GM12878 (cell line): ENCODE measurements around the gene SELENOH. TPM values are rescaled to one million over a fixed set of nuclear protein-coding genes. Genes with fewer than 3 reads are reported as not detected.

Source experiments
- ATAC-seq: fragments of 200-7000 bp; cut with Tn5 transposase; 3 replicates; pipeline ENCODE4 v1.9.1; 2020; ENCODE audit warnings: mild to moderate bottlenecking, moderate library complexity
- BruUV-seq: library from RNA; stranded (reverse); fragments of 400-500 nt; replicated peaks from 2 replicates; lab custom pipeline; 2021; lab: Mats Ljungman, UMichigan
- CTCF ChIA-PET: fragments of 300-600 bp; sonication (Branson Sonifier 250); formaldehyde crosslinking; extraction: SDS; loops from one replicate; lab custom pipeline; 2021; ENCODE audit warnings: inconsistent platforms; lab: Yijun Ruan, JAX
- POLR2A ChIA-PET: fragments of 350-600 bp; formaldehyde crosslinking; extraction: SDS; loops from one replicate; lab custom pipeline; 2021; ENCODE audit warnings: inconsistent platforms; lab: Charles Lee
- RAD21 ChIA-PET: fragments of 300-600 bp; sonication (Branson Sonifier 250); formaldehyde crosslinking; loops from one replicate; lab custom pipeline; 2023; ENCODE audit warnings: antibody characterized with exemption; ENCODE audit not compliant: unreplicated experiment; lab: Charles Lee
- SMC1A ChIA-PET: fragments of 300-600 bp; sonication (Branson Sonifier 250); formaldehyde crosslinking; loops from one replicate; lab custom pipeline; 2023; ENCODE audit not compliant: unreplicated experiment, uncharacterized antibody; lab: Charles Lee
- DNase-seq: peaks from one replicate; pipeline ENCODE4 v3.0.0-alpha.2; 2011; ENCODE audit warnings: low read depth, low spot score
- FAIRE-seq: peaks from 3 replicates; lab custom pipeline; 2011; peaks lifted over from hg19 to GRCh38; lab: Jason Lieb, UNC
- H2AFZ ChIP-seq: 2 replicates; pipeline ENCODE4 v1.6.0; 2011; ENCODE audit warnings: low read depth, low read length, control low read depth; ENCODE audit not compliant: control insufficient read depth
- H3K27ac ChIP-seq: 2 replicates; pipeline ENCODE4 v1.5.1; 2011; ENCODE audit warnings: control low read depth; ENCODE audit not compliant: control insufficient read depth, insufficient read depth
- H3K27me3 ChIP-seq, 2 experiments: replicated peaks in 1 of 2; 2 replicates each; pipeline versions ENCODE4 v1.6.0 to v1.6.1; 2011; ENCODE audit warnings: low read length in 1 of 2; ENCODE audit not compliant: control insufficient read depth in 2 of 2, insufficient read depth in 2 of 2
- H3K36me3 ChIP-seq, 2 experiments: 2 replicates each; pipeline ENCODE4 v1.5.1; 2011; ENCODE audit warnings: low read length in 1 of 2; ENCODE audit not compliant: control insufficient read depth in 2 of 2, insufficient read depth in 2 of 2
- H3K4me1 ChIP-seq: 2 replicates; pipeline ENCODE4 v1.6.1; 2011; ENCODE audit warnings: mild to moderate bottlenecking, low read length, moderate library complexity, mixed read lengths; ENCODE audit not compliant: control insufficient read depth, insufficient read depth
- H3K4me2 ChIP-seq: 2 replicates; pipeline ENCODE4 v1.6.0; 2011; ENCODE audit warnings: control low read depth; ENCODE audit not compliant: control insufficient read depth, insufficient read depth
- H3K4me3 ChIP-seq: fragments of 200-600 bp; sonication (generic); 2 replicates; pipeline ENCODE4 v1.5.1; 2016
- H3K79me2 ChIP-seq: 2 replicates; pipeline ENCODE4 v1.6.0; 2011; ENCODE audit warnings: low read length; ENCODE audit not compliant: control insufficient read depth, insufficient read depth
- H3K9ac ChIP-seq: 2 replicates; pipeline ENCODE4 v1.8.0; 2011; ENCODE audit warnings: low read length, control low read depth, mixed read lengths; ENCODE audit not compliant: control insufficient read depth, insufficient read depth
- H3K9me3 ChIP-seq: replicated peaks from 3 replicates; pipeline ENCODE4 v1.5.1; 2011; ENCODE audit warnings: mild to moderate bottlenecking, low read length; ENCODE audit not compliant: control insufficient read depth, insufficient read depth
- H4K20me1 ChIP-seq: 2 replicates; pipeline ENCODE4 v1.6.0; 2011; ENCODE audit not compliant: control insufficient read depth, insufficient read depth
- MEF2A ChIP-seq: IDR thresholded peaks from 2 replicates; pipeline ENCODE4 v1.6.1; 2011; ENCODE audit warnings: low read depth, mild to moderate bottlenecking, low read length, moderate library complexity; ENCODE audit not compliant: insufficient read depth
- POLR2AphosphoS5 ChIP-seq: IDR thresholded peaks from 2 replicates; pipeline ENCODE4 v1.6.1; 2011; ENCODE audit warnings: mild to moderate bottlenecking, low read length, inconsistent platforms
- SUPT20H ChIP-seq: IDR thresholded peaks from 2 replicates; pipeline ENCODE4 v1.6.1; 2011; ENCODE audit warnings: low read depth, mild to moderate bottlenecking, low read length, moderate library complexity, borderline replicate concordance; ENCODE audit not compliant: control insufficient read depth
- WGBS: methylation state at CpG from one replicate; pipeline ENCODE4 v1.1.6; 2016; ENCODE audit warnings: low lambda C conversion rate; ENCODE audit not compliant: insufficient replicate concordance, insufficient coverage; ENCODE audit errors: missing lambda C conversion rate; 5-methylcytosine and 5-hydroxymethylcytosine counted together
- in situ Hi-C: fragments of 300-500 bp; cut with MboI; formaldehyde crosslinking; loops from 9 replicates; pipeline ENCODE4 v1.14.3; 2018; ENCODE audit warnings: mixed read lengths
- intact Hi-C: fragments of 100-400 bp; cut with micrococcal nuclease; formaldehyde crosslinking; loops from one replicate; pipeline ENCODE4 v1.14.2; 2022; ENCODE audit not compliant: unreplicated experiment
- polyA plus RNA-seq, 11 experiments: library from polyadenylated mRNA; depleted of rRNA in 4 of 11; unstranded in 6 of 11; stranded (reverse) in 5 of 11; fragments of >200 nt; fragmentation: Nextera tagmentation in 4 of 11; fragmentation: Illumina TruSeq in 1 of 11; extraction: Ambion mirVana in 4 of 11; extraction: Trizol in 1 of 11; gene quantifications; 1 replicate in 1 of 11; 2 replicates in 10 of 11; pipeline versions ENCODE4 v1.2.1 to v1.2.3, GENCODE V29; 2011 to 2016; ENCODE audit warnings: inconsistent platforms in 2 of 11, missing spikeins in 2 of 11, low read depth in 1 of 11
- total RNA-seq, 4 experiments: library from RNA; depleted of rRNA in 3 of 4; stranded (reverse); fragments of >200 nt in 3 of 4; fragmentation: Illumina TruSeq in 1 of 4; extraction: Trizol in 1 of 4; gene quantifications; 2 replicates each; pipeline versions ENCODE4 v1.2.1 to v1.2.3, GENCODE V29; 2013 to 2021

SELENOH gene
- total and polyA plus RNA-seq, 10 of the 15 experiments (the other 5 are each of a cell fraction or from before 2014, with no cell fraction given), result 20.3 to 458 (median 200) TPM

- TF ChIP-seq POLR2AphosphoS5 (no peak), MEF2A (no peak)
These were observed 8.6 kb upstream of the SELENOH start (continued) for GRCh38 chr11:57732661-57733060.

GRCh38 chr11:57735619-57736298, 5.5 kb upstream of the SELENOH start:
- Histone ChIP-seq H3K9me3 (no peaks in the 10 kb centered on the region), H3K9ac (no peak overlapping the region; the same call in 1 of the 2 replicates), H3K27me3 (no peaks in the 10 kb centered on the region), H3K36me3 (peaks cover 9 to 13% of the 10 kb centered on the region in 2 experiments; a peak in 3 of 4 replicates)
- FAIRE-seq, result no peak
- no TSS peak for BruUV-seq
- POLR2A ChIA-PET, result interaction anchor here (0.5 to 0.6 kb wide), 2 partner anchors 10 to 793 kb away, joined by 3 to 4 read pairs; no protein-coding TSS in a partner anchor
- TF ChIP-seq POLR2AphosphoS5 (0 out of 2 replicates have a peak, but pooled peaks have one; percentile 29), SUPT20H (no peak)
- TF ChIP-seq, all 136 proteins: peak for 1
- H3K79me2 ChIP-seq, result peaks cover 21% of the 10 kb centered on the region
- intact Hi-C loops, result no loop called here
- RAD21 ChIA-PET, result no interaction called here
- H3K4me2 ChIP-seq, result no peak overlapping the region
- H3K4me1 ChIP-seq, result peaks cover 3% of the 10 kb centered on the region; the same call in 1 of the 2 replicates
- ATAC-seq, result peak; percentile 46
- no peaks in the 10 kb centered on the region for H4K20me1 ChIP-seq
- H3K27ac ChIP-seq, result 0 out of 2 replicates have a peak overlapping the region, but pooled peaks have one; percentile 1
- DNase-seq, result no peak
- SMC1A ChIA-PET, result interaction anchor here (1.1 to 1.4 kb wide), 2 partner anchors 22 to 65 kb away, joined by 3 to 4 read pairs; no protein-coding TSS in a partner anchor
- H2AFZ ChIP-seq, result no peak overlapping the region
- WGBS, result 29% methylated on average over 3 of the region's 3 CpGs
- no peak overlapping the region for H3K4me3 ChIP-seq
- CTCF ChIA-PET, result interaction anchor here (0.9 to 1.0 kb wide), 3 partner anchors 16 to 65 kb away, joined by 3 to 4 read pairs (median 4); partner anchors contain the start of gene BTBD18
- in situ Hi-C loops, result no loop called here
